SK-N-SH (cell line): Measurements from ENCODE around the gene DBNL. TPM values are rescaled to one million over a fixed set of nuclear protein-coding genes. Genes with fewer than 3 reads are reported as not detected.

ENCODE experiments used
- CTCF ChIA-PET: fragments of 300-600, 350-600 bp; formaldehyde crosslinking; extraction: SDS; loops from one replicate; lab custom pipeline; 2021; lab: Yijun Ruan, JAX
- POLR2A ChIA-PET: fragments of 350-600 bp; sonication (Branson Sonifier 250); formaldehyde crosslinking; extraction: SDS; loops from one replicate; lab custom pipeline; 2020; ENCODE audit warnings: antibody characterized with exemption, inconsistent platforms; lab: Yijun Ruan, JAX
- DNase-seq: peaks from one replicate; pipeline ENCODE4 v3.0.0; 2012
- H2AFZ ChIP-seq: fragments of 200-600 bp; sonication (generic); 2 replicates; pipeline ENCODE4 v1.8.1; 2016; ENCODE audit warnings: antibody characterized with exemption, mild to moderate bottlenecking, low read depth
- H3F3A ChIP-seq: fragments of 200-600 bp; sonication (generic); replicated peaks from 2 replicates; pipeline ENCODE3; 2016; ENCODE audit warnings: antibody characterized with exemption, mild to moderate bottlenecking; ENCODE audit not compliant: insufficient read depth
- H3K27ac ChIP-seq, 2 experiments: fragments of 200-500 bp in 1 of 2; fragments of 200-600 bp in 1 of 2; sonication (Bioruptor generic) in 1 of 2; sonication (generic), shearing (Covaris generic) in 1 of 2; 2 replicates each; pipeline versions ENCODE4 v1.5.1 to v1.6.1; 2014 to 2016; ENCODE audit warnings: low read depth in 2 of 2, inconsistent platforms in 1 of 2, low read length in 1 of 2, mild to moderate bottlenecking in 1 of 2, mixed read lengths in 1 of 2
- H3K27me3 ChIP-seq: fragments of 200-600 bp; sonication (generic), shearing (Covaris generic); 2 replicates; pipeline ENCODE4 v1.6.1; 2016; ENCODE audit warnings: mixed run types; ENCODE audit not compliant: insufficient read depth
- H3K36me3 ChIP-seq, 2 experiments: fragments of 200-500 bp in 1 of 2; fragments of 200-600 bp in 1 of 2; sonication (Bioruptor generic) in 1 of 2; sonication (generic) in 1 of 2; replicated peaks in 1 of 2; 2 replicates each; pipeline versions ENCODE3 to v1.5.1; 2014 to 2016; ENCODE audit warnings: low read length in 1 of 2, mild to moderate bottlenecking in 1 of 2; ENCODE audit not compliant: insufficient read depth in 2 of 2, control insufficient read depth in 1 of 2
- H3K4me1 ChIP-seq, 2 experiments: fragments of 200-500 bp in 1 of 2; fragments of 200-600 bp in 1 of 2; sonication (Bioruptor generic) in 1 of 2; sonication (generic), shearing (Covaris generic) in 1 of 2; 2 replicates each; pipeline versions ENCODE4 v1.5.1 to v1.6.1; 2014 to 2016; ENCODE audit warnings: low read depth in 1 of 2, low read length in 1 of 2, mixed run types in 1 of 2; ENCODE audit not compliant: insufficient read depth in 2 of 2, control insufficient read depth in 1 of 2
- H3K4me2 ChIP-seq: fragments of 200-600 bp; sonication (generic), shearing (Covaris generic); 2 replicates; pipeline ENCODE4 v1.6.1; 2017; ENCODE audit warnings: mixed run types
- H3K4me3 ChIP-seq, 2 experiments: fragments of 200-500 bp in 1 of 2; fragments of 200-600 bp in 1 of 2; sonication (Bioruptor generic) in 1 of 2; sonication (generic), shearing (Covaris generic) in 1 of 2; 2 replicates each; pipeline versions ENCODE4 v1.5.1 to v1.8.1; 2014 to 2016; ENCODE audit warnings: low read depth in 2 of 2, inconsistent platforms in 1 of 2, low read length in 1 of 2, mild to moderate bottlenecking in 1 of 2, mixed read lengths in 1 of 2, moderate library complexity in 1 of 2
- H3K79me2 ChIP-seq: fragments of 200-600 bp; sonication (generic); 2 replicates; pipeline ENCODE4 v1.8.1; 2017; ENCODE audit warnings: mild to moderate bottlenecking; ENCODE audit not compliant: insufficient read depth
- H3K9ac ChIP-seq: fragments of 200-600 bp; sonication (generic); 2 replicates; pipeline ENCODE4 v1.6.1; 2017; ENCODE audit warnings: mixed run types
- H3K9me2 ChIP-seq: fragments of 200-600 bp; sonication (generic); 2 replicates; pipeline ENCODE4 v1.6.1; 2017; ENCODE audit warnings: mixed run types
- H3K9me3 ChIP-seq: fragments of 200-600 bp; sonication (generic); 2 replicates; pipeline ENCODE4 v1.6.1; 2017; ENCODE audit warnings: mixed run types, mild to moderate bottlenecking, moderate library complexity
- H4K20me1 ChIP-seq: fragments of 200-600 bp; sonication (generic); 2 replicates; pipeline ENCODE4 v1.6.1; 2017; ENCODE audit warnings: mild to moderate bottlenecking, mixed run types; ENCODE audit not compliant: insufficient read depth
- CHD2 ChIP-seq: fragments of 150-350 bp; IDR thresholded peaks from 2 replicates; pipeline ENCODE4 v1.6.1; 2018; ENCODE audit warnings: low read length; ENCODE audit not compliant: partially characterized antibody
- CTCF ChIP-seq: fragments of 200-600 bp; sonication (generic); IDR thresholded peaks from 2 replicates; pipeline ENCODE4 v1.6.1; 2017; ENCODE audit warnings: antibody characterized with exemption, mild to moderate bottlenecking, moderate library complexity
- ELF1 ChIP-seq: IDR thresholded peaks from 2 replicates; pipeline ENCODE4 v1.4.0; 2012
- GABPA ChIP-seq: IDR thresholded peaks from 2 replicates; pipeline ENCODE4 v1.4.0; 2012; ENCODE audit warnings: low read depth, mild to moderate bottlenecking
- GATA2 ChIP-seq: sonication (generic); formaldehyde crosslinking; IDR thresholded peaks from 2 replicates; pipeline ENCODE4 v1.5.0; 2020; ENCODE audit warnings: mild to moderate bottlenecking, missing genetic modification reagents
- MEF2A ChIP-seq: IDR thresholded peaks from 2 replicates; pipeline ENCODE4 v1.4.0; 2012; ENCODE audit warnings: low read depth, borderline replicate concordance
- NFIC ChIP-seq: IDR thresholded peaks from 2 replicates; pipeline ENCODE4 v1.4.0; 2012; ENCODE audit warnings: borderline replicate concordance
- NRF1 ChIP-seq: IDR thresholded peaks from 2 replicates; pipeline ENCODE4 v1.6.1; 2012; ENCODE audit warnings: low read depth, mild to moderate bottlenecking, low read length
- POLR2AphosphoS5 ChIP-seq: IDR thresholded peaks from 2 replicates; pipeline ENCODE4 v1.6.1; 2012; ENCODE audit warnings: low read depth, low read length
- RXRA ChIP-seq: IDR thresholded peaks from 2 replicates; pipeline ENCODE4 v1.4.0; 2012; ENCODE audit warnings: low read depth, mild to moderate bottlenecking, borderline replicate concordance
- SMC3 ChIP-seq: IDR thresholded peaks from 2 replicates; pipeline ENCODE4 v1.6.1; 2012; ENCODE audit warnings: low read depth, low read length, improper control_type of control experiment
- YY1 ChIP-seq: IDR thresholded peaks from 2 replicates; pipeline ENCODE4 v1.4.0; 2012; ENCODE audit warnings: low read depth, mild to moderate bottlenecking
- WGBS: methylation state at CpG from one replicate; pipeline ENCODE4 v1.1.6; 2017; ENCODE audit warnings: low lambda C conversion rate; 5-methylcytosine and 5-hydroxymethylcytosine counted together
- polyA plus RNA-seq, 3 experiments: library from polyadenylated mRNA; depleted of rRNA; stranded (reverse); fragments of >200 nt; gene quantifications; 2 replicates each; pipeline ENCODE4 v1.2.3, GENCODE V29; 2012
- TF ChIP-seq, protein P1 (sequence below): IDR thresholded peaks from 2 replicates; pipeline ENCODE4; 2012
- TF ChIP-seq, protein P2 (sequence below): IDR thresholded peaks from 2 replicates; pipeline ENCODE4 v1.4.0; 2012; ENCODE audit warnings: low read depth

DBNL gene
- polyA plus RNA-seq, 1 of the 3 experiments (the other 2 are of a cell fraction): 244 TPM

DNA sequence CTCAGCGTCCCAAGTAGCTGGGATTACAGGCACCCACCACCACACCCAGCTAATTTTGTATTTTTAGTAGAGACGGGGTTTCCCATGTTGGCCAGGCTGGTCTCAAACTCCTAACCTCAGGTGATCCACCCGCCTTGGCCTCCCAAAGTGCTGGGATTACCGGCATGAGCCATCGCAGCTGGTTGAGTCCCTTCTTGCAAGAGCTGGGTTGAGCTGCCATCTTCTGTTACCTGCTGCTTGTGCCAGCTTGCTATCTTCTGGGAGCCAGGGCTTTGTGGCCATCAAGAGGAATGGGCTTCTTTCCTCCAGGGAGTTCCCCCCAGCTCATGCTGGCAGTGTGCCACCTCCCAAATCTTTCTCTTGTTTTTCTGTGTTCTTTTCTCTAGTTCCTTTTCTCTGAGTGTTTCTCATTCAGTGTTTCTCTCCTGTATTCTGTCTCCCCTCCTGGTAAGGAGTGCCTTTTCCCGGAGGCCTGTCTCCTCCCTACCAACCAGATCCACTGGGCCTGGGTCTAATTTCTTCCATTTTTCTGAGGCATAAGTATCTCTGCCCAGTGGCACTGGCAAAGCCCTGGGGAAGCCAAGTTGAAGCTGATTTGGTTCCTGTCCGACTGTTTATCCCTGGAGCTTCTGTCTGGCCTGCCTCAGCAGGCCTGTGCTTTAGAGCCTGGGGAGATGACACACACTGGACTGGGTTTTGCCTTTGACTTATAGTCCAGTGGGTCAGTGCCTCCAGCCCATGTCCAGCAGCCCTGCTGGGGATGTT, 3.7 kb downstream of the DBNL start:
- Histone ChIP-seq H3F3A (no peaks in the 10 kb centered on the region), H3K9me2 (no peaks in the 10 kb centered on the region), H3K4me1 (peaks cover 9 to 26% of the 10 kb centered on the region in 2 experiments), H3K4me2 (no peak overlapping the region), H3K36me3 (peaks cover 45 to 53% of the 10 kb centered on the region in 2 experiments), H3K4me3 (no peak overlapping the region), H4K20me1 (peaks cover 60% of the 10 kb centered on the region), H3K27me3 (no peaks in the 10 kb centered on the region), H2AFZ (no peak overlapping the region), H3K9ac (no peak overlapping the region), H3K27ac (no peak overlapping the region), H3K9me3 (no peaks in the 10 kb centered on the region), H3K79me2 (peaks cover 85% of the 10 kb centered on the region)
- no peak for DNase-seq
- CTCF ChIA-PET: interaction anchor here (0.7 to 0.9 kb wide), 2 partner anchors 10 to 148 kb away, joined by 3 read pairs; no protein-coding TSS in a partner anchor
- 93% methylated on average over 7 of the region's 7 CpGs for WGBS
- POLR2A ChIA-PET: no interaction called here
- TF ChIP-seq ELF1: no peak
- no peak for TF ChIP-seq NFIC
- no peak for TF ChIP-seq NRF1
- TF ChIP-seq SMC3: no peak
- no peak for TF ChIP-seq GABPA
- TF ChIP-seq, protein P1, sequence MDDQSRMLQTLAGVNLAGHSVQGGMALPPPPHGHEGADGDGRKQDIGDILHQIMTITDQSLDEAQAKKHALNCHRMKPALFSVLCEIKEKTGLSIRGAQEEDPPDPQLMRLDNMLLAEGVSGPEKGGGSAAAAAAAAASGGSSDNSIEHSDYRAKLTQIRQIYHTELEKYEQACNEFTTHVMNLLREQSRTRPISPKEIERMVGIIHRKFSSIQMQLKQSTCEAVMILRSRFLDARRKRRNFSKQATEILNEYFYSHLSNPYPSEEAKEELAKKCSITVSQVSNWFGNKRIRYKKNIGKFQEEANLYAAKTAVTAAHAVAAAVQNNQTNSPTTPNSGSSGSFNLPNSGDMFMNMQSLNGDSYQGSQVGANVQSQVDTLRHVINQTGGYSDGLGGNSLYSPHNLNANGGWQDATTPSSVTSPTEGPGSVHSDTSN: no peak
- TF ChIP-seq MEF2A: no peak
- no peak for TF ChIP-seq POLR2AphosphoS5
- TF ChIP-seq RXRA: no peak
- TF ChIP-seq, protein P2, sequence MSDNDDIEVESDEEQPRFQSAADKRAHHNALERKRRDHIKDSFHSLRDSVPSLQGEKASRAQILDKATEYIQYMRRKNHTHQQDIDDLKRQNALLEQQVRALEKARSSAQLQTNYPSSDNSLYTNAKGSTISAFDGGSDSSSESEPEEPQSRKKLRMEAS: no peak
- TF ChIP-seq GATA2: no peak
- no peak for TF ChIP-seq CTCF
- TF ChIP-seq YY1: no peak
- no peak for TF ChIP-seq CHD2
